Gastrocnemius medialis (tissue), 4 donors: Measurements from ENCODE around the gene SULT1C2. TPM values are rescaled to one million over a fixed set of nuclear protein-coding genes. Genes with fewer than 3 reads are reported as not detected.

Source experiments
- ATAC-seq, 2 donors: fragments of 150-250 bp; one replicate each; pipeline ENCODE4 v1.9.1; 2016
- DNase-seq, 2 donors: peaks; one replicate each; pipeline ENCODE4 v3.0.0-alpha.2; 2019
- H3K27ac ChIP-seq, 4 donors: fragments of 200-600 bp; sonication (generic); 1 replicate in 1 of 4; 2 replicates in 3 of 4; pipeline ENCODE4 v1.5.1; 2016 to 2018; ENCODE audit warnings: mild to moderate bottlenecking in 2 of 4, moderate library complexity in 1 of 4
- H3K27me3 ChIP-seq, 3 donors: fragments of 200-600 bp; sonication (generic) in 2 of 3; 1 replicate in 1 of 3; 2 replicates in 2 of 3; pipeline versions ENCODE4 v1.5.1 to v1.6.0; 2016 to 2019; ENCODE audit warnings: mild to moderate bottlenecking in 1 of 3, moderate library complexity in 1 of 3
- H3K36me3 ChIP-seq, 2 donors: fragments of 200-600 bp; sonication (generic) in 1 of 2; one replicate each; pipeline ENCODE4 v1.5.1; 2017 to 2018
- H3K4me1 ChIP-seq, 2 donors: fragments of 200-600 bp; sonication (generic) in 1 of 2; one replicate each; pipeline ENCODE4 v1.5.1; 2016 to 2017; ENCODE audit warnings: mild to moderate bottlenecking in 2 of 2
- H3K4me3 ChIP-seq, 4 donors: fragments of 200-600 bp; sonication (generic) in 3 of 4; 1 replicate in 1 of 4; 2 replicates in 3 of 4; pipeline ENCODE4 v1.5.1; 2016 to 2019; ENCODE audit warnings: mild to moderate bottlenecking in 2 of 4
- H3K9me3 ChIP-seq, 3 donors: fragments of 200-600 bp; sonication (generic) in 2 of 3; 1 replicate in 1 of 3; 2 replicates in 2 of 3; pipeline ENCODE4 v1.5.1; 2016 to 2019
- CTCF ChIP-seq, 5 experiments: fragments of 450-650 bp in 3 of 5; fragments of 200-600 bp in 2 of 5; sonication (generic) in 2 of 5; IDR thresholded peaks in 4 of 5; conservative IDR thresholded peaks in 1 of 5; 1 replicate in 4 of 5; 2 replicates in 1 of 5; pipeline ENCODE4 v1.5.1; 2016 to 2019; ENCODE audit warnings: antibody characterized with exemption in 5 of 5, mild to moderate bottlenecking in 3 of 5, moderate library complexity in 3 of 5
- POLR2A ChIP-seq, 2 donors: fragments of 450-650 bp; IDR thresholded peaks; one replicate each; pipeline ENCODE4 v1.6.1; 2017; ENCODE audit warnings: antibody characterized with exemption in 2 of 2, mild to moderate bottlenecking in 2 of 2, moderate library complexity in 2 of 2
- in situ Hi-C, 4 donors: fragments of 200-750 bp; cut with MboI; loops; one replicate each; pipeline versions ENCODE4 v1.15.0 to v1.8.0; 2017; ENCODE audit warnings: low sequenced_read_pairs in 4 of 4
- intact Hi-C: fragments of 100-400 bp; cut with DNase I; formaldehyde crosslinking; loops from one replicate; pipeline ENCODE4 v1.15.1; 2023; ENCODE audit warnings: low total_unique reads
- total RNA-seq, 4 donors: library from RNA; depleted of rRNA; stranded (reverse); fragments of >200 nt; gene quantifications; one replicate each; pipeline versions ENCODE4 v1.1.0 to v1.2.3, GENCODE V29; 2016

Gene SULT1C2
- total RNA-seq = 1 to 10 TPM in 1 of 4 donors, under 1 TPM in 1, not detected in 2; 0.10 to 3.2 TPM

DNA sequence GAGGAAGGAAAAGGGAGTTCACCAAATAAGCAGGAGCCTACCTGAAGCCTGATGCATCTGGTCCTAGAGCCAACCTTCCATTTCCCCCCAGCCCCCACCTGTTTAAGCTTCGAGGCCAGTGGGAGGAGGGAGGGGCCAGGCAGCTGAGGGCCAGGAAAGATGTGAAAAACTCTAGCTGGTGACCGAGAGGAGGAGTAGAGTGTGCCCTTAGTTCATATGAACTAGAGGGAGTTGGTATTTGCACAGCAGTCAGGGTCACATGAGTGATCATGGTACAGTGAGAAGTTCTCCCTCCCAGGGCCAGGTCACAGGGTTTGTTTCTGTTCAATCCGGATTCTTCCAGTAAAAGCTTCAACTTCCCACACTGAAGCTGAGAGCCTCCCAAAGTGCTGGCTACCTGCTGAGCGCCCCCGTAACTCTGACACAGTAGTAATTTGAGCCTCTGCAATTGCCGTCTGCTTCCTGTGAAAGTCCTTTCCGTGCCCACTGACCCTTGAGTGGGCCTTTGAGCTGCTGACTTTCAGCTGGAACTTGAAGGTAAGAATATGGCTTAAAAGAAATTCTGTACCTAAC, at the start of gene SULT1C2:
Gene SULT1C2, plus strand, starts transcription at position 362 of the 573 bp plus-strand sequence. CDS start 4,773 bp downstream, outside the sequence.
- H3K4me3 ChIP-seq = no peak within 1 kb of the TSS
- intact Hi-C loops = no loop called here
- peak in 1 of 2 donors; percentile 23 for ATAC-seq

GRCh38 chr2:108239786-108240185, 48.9 kb upstream of the SULT1C2 start, which contains the start of gene SULT1C3:
SULT1C3 (plus strand) TSS chr2:108239968; CDS start chr2:108247195, 7,227 bp downstream.
- TF ChIP-seq POLR2A (IDR thresholded peaks at IDR 0.05) (no peak), CTCF (IDR thresholded peaks at IDR 0.05 in 4 of 5, conservative IDR thresholded peaks at IDR 0.05 in 1 of 5) (no peak)
- ATAC-seq = no peak
- Histone ChIP-seq H3K36me3 (no peaks in the 10 kb centered on the region), H3K27me3 (no peaks in the 10 kb centered on the region), H3K4me1 (no peaks in the 10 kb centered on the region), H3K9me3 (no peaks in the 10 kb centered on the region), H3K4me3 (no peak within 1 kb of the TSS), H3K27ac (no peak within 1 kb of the TSS)
- DNase-seq = no peak
- in situ Hi-C loops (no loop called here), intact Hi-C loops (no loop called here)

More for the DNA sequence above, at the start of gene SULT1C2:
- Histone ChIP-seq H3K4me1 (no peaks in the 10 kb centered on the region), H3K36me3 (no peaks in the 10 kb centered on the region), H3K9me3 (no peaks in the 10 kb centered on the region), H3K27me3 (no peaks in the 10 kb centered on the region), H3K27ac (no peak within 1 kb of the TSS)
- in situ Hi-C loops = no loop called here
- TF ChIP-seq CTCF (IDR thresholded peaks at IDR 0.05 in 4 of 5, conservative IDR thresholded peaks at IDR 0.05 in 1 of 5) (no peak), POLR2A (IDR thresholded peaks at IDR 0.05) (no peak)
- DNase-seq = no peak

GRCh38 chr2:108240966-108241365, 47.7 kb upstream of the SULT1C2 start:
- TF ChIP-seq CTCF (IDR thresholded peaks at IDR 0.05 in 4 of 5, conservative IDR thresholded peaks at IDR 0.05 in 1 of 5) (no peak), POLR2A (IDR thresholded peaks at IDR 0.05) (no peak)
- no peak for DNase-seq
- Histone ChIP-seq H3K36me3 (no peaks in the 10 kb centered on the region), H3K27me3 (no peaks in the 10 kb centered on the region), H3K27ac (no peak overlapping the region), H3K9me3 (no peaks in the 10 kb centered on the region), H3K4me3 (no peak overlapping the region), H3K4me1 (no peaks in the 10 kb centered on the region)
- intact Hi-C loops (no loop called here), in situ Hi-C loops (no loop called here)
- no peak for ATAC-seq

DNA sequence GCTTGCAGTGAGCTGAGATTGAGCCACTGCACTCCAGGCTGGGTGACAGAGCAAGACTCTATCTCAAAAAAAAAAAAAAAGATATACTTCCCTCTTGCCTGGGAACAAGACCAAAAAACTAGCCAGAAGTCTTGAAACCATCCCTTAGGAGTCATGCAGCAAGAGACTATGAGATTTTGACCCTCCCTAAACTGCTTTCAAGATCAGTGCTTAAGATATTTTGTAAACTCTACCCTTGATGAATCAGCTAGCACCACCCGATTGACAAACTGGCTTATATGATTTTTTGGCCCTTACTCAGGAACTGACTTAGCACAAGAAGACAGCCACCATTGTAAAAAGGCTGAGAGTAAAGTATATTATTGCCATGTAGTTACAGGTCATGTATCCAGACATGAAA, 45.1 kb upstream of the SULT1C2 start:
- Histone ChIP-seq H3K4me3 (no peak overlapping the region), H3K4me1 (no peaks in the 10 kb centered on the region), H3K36me3 (no peaks in the 10 kb centered on the region), H3K27ac (no peak overlapping the region), H3K27me3 (no peaks in the 10 kb centered on the region), H3K9me3 (no peaks in the 10 kb centered on the region)
- intact Hi-C loops (no loop called here), in situ Hi-C loops (no loop called here)
- TF ChIP-seq CTCF (IDR thresholded peaks at IDR 0.05 in 4 of 5, conservative IDR thresholded peaks at IDR 0.05 in 1 of 5) (no peak), POLR2A (IDR thresholded peaks at IDR 0.05) (no peak)
- DNase-seq = no peak
- ATAC-seq = no peak
